Measurements from ENCODE around the gene DAPK2. TPM values are rescaled to one million over a fixed set of nuclear protein-coding genes. Genes with fewer than 3 reads are reported as not detected.

DAPK2 gene
- total RNA-seq, 1 experiment from 2014 or later = 1.4 TPM

- H4K20me1 ChIP-seq (ENCODE audit: low read length) = no peaks in the 10 kb centered on the region
- ATAC-seq = peak; percentile 20
- 0 out of 2 replicates have a peak overlapping the region, but pooled peaks have one; percentile 42 for H3K27ac ChIP-seq (ENCODE audit: low read length)
- intact Hi-C loops (cut with micrococcal nuclease) = no loop called here
- POLR2A ChIA-PET (ENCODE audit: unreplicated experiment) = no interaction called here
- H3K27me3 ChIP-seq (ENCODE audit: low read length) = no peaks in the 10 kb centered on the region
- H3K4me1 ChIP-seq (ENCODE audit: insufficient read depth, low read length) = peaks cover 16% of the 10 kb centered on the region
- 0 out of 2 replicates have a peak overlapping the region, but pooled peaks have one; percentile 54 for H2AFZ ChIP-seq (ENCODE audit: low read length)
- peak overlapping the region; percentile 54 for H3K4me2 ChIP-seq (ENCODE audit: low read length)
- no peaks in the 10 kb centered on the region for H3K36me3 ChIP-seq (ENCODE audit: low read depth, low read length)
- no peak overlapping the region for H3K4me3 ChIP-seq (ENCODE audit: low read length)
- no peaks in the 10 kb centered on the region for H3K9me3 ChIP-seq (ENCODE audit: low read length)
- peaks cover 4% of the 10 kb centered on the region for H3F3A ChIP-seq (ENCODE audit: low read length, unreplicated experiment)
- peak; percentile 69 for DNase-seq
- no peak overlapping the region for H3K9ac ChIP-seq (ENCODE audit: low read length)
- H3K79me2 ChIP-seq (ENCODE audit: low read length) = no peaks in the 10 kb centered on the region
- no TSS peak for BruUV-seq (replicated peaks)
- H3K9me2 ChIP-seq (replicated peaks; ENCODE audit: low read length) = no peaks in the 10 kb centered on the region
- CTCF ChIA-PET = interaction anchor here (0.7 kb wide), 1 partner anchor 74 kb away, joined by 4 read pairs; no protein-coding TSS in a partner anchor
- TF ChIP-seq EZH2phosphoT487 (IDR thresholded peaks at IDR 0.05; ENCODE audit: borderline replicate concordance, low read length) (no peak), EZH2 (IDR thresholded peaks at IDR 0.05; ENCODE audit: low read length, unreplicated experiment) (no peak)
- TF ChIP-seq, protein P1, sequence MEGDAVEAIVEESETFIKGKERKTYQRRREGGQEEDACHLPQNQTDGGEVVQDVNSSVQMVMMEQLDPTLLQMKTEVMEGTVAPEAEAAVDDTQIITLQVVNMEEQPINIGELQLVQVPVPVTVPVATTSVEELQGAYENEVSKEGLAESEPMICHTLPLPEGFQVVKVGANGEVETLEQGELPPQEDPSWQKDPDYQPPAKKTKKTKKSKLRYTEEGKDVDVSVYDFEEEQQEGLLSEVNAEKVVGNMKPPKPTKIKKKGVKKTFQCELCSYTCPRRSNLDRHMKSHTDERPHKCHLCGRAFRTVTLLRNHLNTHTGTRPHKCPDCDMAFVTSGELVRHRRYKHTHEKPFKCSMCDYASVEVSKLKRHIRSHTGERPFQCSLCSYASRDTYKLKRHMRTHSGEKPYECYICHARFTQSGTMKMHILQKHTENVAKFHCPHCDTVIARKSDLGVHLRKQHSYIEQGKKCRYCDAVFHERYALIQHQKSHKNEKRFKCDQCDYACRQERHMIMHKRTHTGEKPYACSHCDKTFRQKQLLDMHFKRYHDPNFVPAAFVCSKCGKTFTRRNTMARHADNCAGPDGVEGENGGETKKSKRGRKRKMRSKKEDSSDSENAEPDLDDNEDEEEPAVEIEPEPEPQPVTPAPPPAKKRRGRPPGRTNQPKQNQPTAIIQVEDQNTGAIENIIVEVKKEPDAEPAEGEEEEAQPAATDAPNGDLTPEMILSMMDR (conservative IDR thresholded peaks at IDR 0.05; ENCODE audit: low read depth, low read length) = peak; percentile 26; the same call in 1 of the 2 replicates
Measured at GRCh38 chr15:63945838-63946298, 100.4 kb downstream of the DAPK2 start.

GRCh38 chr15:63945007-63945788, 101.1 kb downstream of the DAPK2 start:
- peak; percentile 65 for DNase-seq
- H4K20me1 ChIP-seq (ENCODE audit: low read length) = no peaks in the 10 kb centered on the region
- H3K4me1 ChIP-seq (ENCODE audit: insufficient read depth, low read length) = peaks cover 12% of the 10 kb centered on the region
- POLR2A ChIA-PET (ENCODE audit: unreplicated experiment) = no interaction called here
- no peaks in the 10 kb centered on the region for H3K36me3 ChIP-seq (ENCODE audit: low read depth, low read length)
- H3K27me3 ChIP-seq (ENCODE audit: low read length) = no peaks in the 10 kb centered on the region
- TF ChIP-seq EZH2 (IDR thresholded peaks at IDR 0.05; ENCODE audit: low read length, unreplicated experiment) = no peak
- TF ChIP-seq, protein P1 (conservative IDR thresholded peaks at IDR 0.05; ENCODE audit: low read depth, low read length) = peak; percentile 84
- ATAC-seq = peak; percentile 93
- H2AFZ ChIP-seq (ENCODE audit: low read length) = peak overlapping the region; percentile 54; the same call in 1 of the 2 replicates
- H3F3A ChIP-seq (ENCODE audit: low read length, unreplicated experiment) = no peaks in the 10 kb centered on the region
- H3K27ac ChIP-seq (ENCODE audit: low read length) = 0 out of 2 replicates have a peak overlapping the region, but pooled peaks have one; percentile 42
- no peak overlapping the region for H3K4me3 ChIP-seq (ENCODE audit: low read length)
- peak overlapping the region; percentile 54 for H3K4me2 ChIP-seq (ENCODE audit: low read length)
- no TSS peak for BruUV-seq (replicated peaks)
- intact Hi-C loops (cut with micrococcal nuclease) = no loop called here
- H3K9ac ChIP-seq (ENCODE audit: low read length) = no peak overlapping the region
- H3K9me2 ChIP-seq (replicated peaks; ENCODE audit: low read length) = no peaks in the 10 kb centered on the region
- CTCF ChIA-PET = interaction anchor here (0.7 kb wide), 1 partner anchor 74 kb away, joined by 4 read pairs; no protein-coding TSS in a partner anchor
- no peaks in the 10 kb centered on the region for H3K9me3 ChIP-seq (ENCODE audit: low read length)
- no peaks in the 10 kb centered on the region for H3K79me2 ChIP-seq (ENCODE audit: low read length)

- Histone ChIP-seq H3K4me3 (ENCODE audit: low read length) (no peak overlapping the region), H2AFZ (ENCODE audit: low read length) (no peak overlapping the region), H3K79me2 (ENCODE audit: low read length) (no peaks in the 10 kb centered on the region), H3K27me3 (ENCODE audit: low read length) (no peaks in the 10 kb centered on the region), H3K27ac (ENCODE audit: low read length) (no peak overlapping the region), H3K9me2 (replicated peaks; ENCODE audit: low read length) (no peaks in the 10 kb centered on the region), H4K20me1 (ENCODE audit: low read length) (no peaks in the 10 kb centered on the region), H3K36me3 (ENCODE audit: low read depth, low read length) (no peaks in the 10 kb centered on the region), H3K9me3 (ENCODE audit: low read length) (no peaks in the 10 kb centered on the region), H3K4me2 (ENCODE audit: low read length) (no peak overlapping the region), H3K9ac (ENCODE audit: low read length) (no peak overlapping the region), H3F3A (ENCODE audit: low read length, unreplicated experiment) (no peaks in the 10 kb centered on the region), H3K4me1 (ENCODE audit: insufficient read depth, low read length) (peaks cover 12% of the 10 kb centered on the region)
- ATAC-seq (no peak), DNase-seq (no peak)
- ChIA-PET POLR2A (ENCODE audit: unreplicated experiment) (no interaction called here), CTCF (no interaction called here)
- TF ChIP-seq EZH2 (IDR thresholded peaks at IDR 0.05; ENCODE audit: low read length, unreplicated experiment) (no peak), EZH2phosphoT487 (IDR thresholded peaks at IDR 0.05; ENCODE audit: borderline replicate concordance, low read length) (no peak)
- TF ChIP-seq, protein P1 (conservative IDR thresholded peaks at IDR 0.05; ENCODE audit: low read depth, low read length) = no peak
- intact Hi-C loops (cut with micrococcal nuclease) = no loop called here
- no TSS peak for BruUV-seq (replicated peaks)
Measured at GRCh38 chr15:63944681-63944955, 101.7 kb downstream of the DAPK2 start.
